ENCODE measurements around the gene HES4. TPM values are rescaled to one million over a fixed set of nuclear protein-coding genes. Genes with fewer than 3 reads are reported as not detected.

HES4 gene
- total and polyA plus RNA-seq, 2 of the 13 experiments (the other 11 are each of a cell fraction or from before 2014, with no cell fraction given), result 8.8 to 10.6 TPM

- TF ChIP-seq ZNF770 (CRISPR knock-in tag; IDR thresholded peaks at IDR 0.05) (peak; percentile 64; the same call in 1 of the 2 replicates), NCOR1 (IDR thresholded peaks at IDR 0.05; ENCODE audit: borderline replicate concordance, low read length) (peak; percentile 11; the same call in 1 of the 2 replicates), TBX2 (CRISPR knock-in tag; IDR thresholded peaks at IDR 0.05; ENCODE audit: borderline replicate concordance) (peak; percentile 79), NBN (conservative IDR thresholded peaks at IDR 0.05) (no peak), ZBTB38 (CRISPR knock-in tag; IDR thresholded peaks at IDR 0.05) (no peak), ZNF691 (CRISPR knock-in tag; IDR thresholded peaks at IDR 0.05; ENCODE audit: borderline replicate concordance, low read depth) (peak; percentile 86; the same call in 1 of the 2 replicates), ZNF558 (CRISPR knock-in tag; IDR thresholded peaks at IDR 0.05; ENCODE audit: borderline replicate concordance) (no peak), ZNF775 (CRISPR knock-in tag; IDR thresholded peaks at IDR 0.05; ENCODE audit: borderline replicate concordance) (no peak), TGIF2 (CRISPR knock-in tag; IDR thresholded peaks at IDR 0.05) (peak; percentile 59; the same call in 1 of the 2 replicates), ZNF337 (CRISPR knock-in tag; IDR thresholded peaks at IDR 0.05; ENCODE audit: borderline replicate concordance, low read depth) (0 out of 2 replicates have a peak, but pooled peaks have one; percentile 15), E2F5 (CRISPR knock-in tag; conservative IDR thresholded peaks at IDR 0.05) (no peak), MLXIP (CRISPR knock-in tag; IDR thresholded peaks at IDR 0.05; ENCODE audit: borderline replicate concordance) (0 out of 2 replicates have a peak, but pooled peaks have one; percentile 25), MATR3 (CRISPR knock-in tag; IDR thresholded peaks at IDR 0.05) (no peak), NFE2L1 (CRISPR knock-in tag; IDR thresholded peaks at IDR 0.05; ENCODE audit: borderline replicate concordance) (peak; percentile 66; the same call in 1 of the 2 replicates), ZBTB43 (CRISPR knock-in tag; conservative IDR thresholded peaks at IDR 0.05) (peak; percentile 34), POLR2AphosphoS5 (IDR thresholded peaks at IDR 0.05; ENCODE audit: low read depth, low read length) (peak; percentile 62), MBNL3 (CRISPR knock-in tag; conservative IDR thresholded peaks at IDR 0.05) (no peak)
Measured at GRCh38 chr1:1000357-1001056, 610 bp upstream of the HES4 start (continued).

Measured in HepG2 (cell line).